ENCODE measurements around the gene KDM6A.
"Not testable (repeated sequence)": the region's sequence is repeated elsewhere in the genome, so short reads cannot be mapped to it uniquely, and the experiment has no call there.

The KDM6A gene

DNA sequence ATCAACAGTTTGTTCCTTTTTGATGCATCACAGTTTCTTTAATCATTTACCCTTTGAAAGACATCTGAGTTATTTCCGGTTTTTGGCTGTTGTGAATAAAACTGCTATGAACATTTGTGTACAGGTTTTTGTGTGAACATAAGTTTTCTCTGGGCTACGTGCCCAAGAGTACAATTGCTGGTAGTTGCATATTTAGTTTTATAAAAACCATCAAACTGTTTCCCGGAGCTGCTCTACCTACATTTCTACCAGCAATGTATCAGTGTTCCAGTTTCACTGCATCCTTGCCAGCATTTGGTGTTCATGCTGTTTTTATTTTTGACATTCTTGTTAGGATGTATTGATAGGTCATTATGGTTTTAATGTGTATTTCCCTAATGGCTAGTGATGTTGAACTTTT, 17.3 kb downstream of the KDM6A start:
- DNase-seq (ENCODE audit: low spot score) = no peak

DNA sequence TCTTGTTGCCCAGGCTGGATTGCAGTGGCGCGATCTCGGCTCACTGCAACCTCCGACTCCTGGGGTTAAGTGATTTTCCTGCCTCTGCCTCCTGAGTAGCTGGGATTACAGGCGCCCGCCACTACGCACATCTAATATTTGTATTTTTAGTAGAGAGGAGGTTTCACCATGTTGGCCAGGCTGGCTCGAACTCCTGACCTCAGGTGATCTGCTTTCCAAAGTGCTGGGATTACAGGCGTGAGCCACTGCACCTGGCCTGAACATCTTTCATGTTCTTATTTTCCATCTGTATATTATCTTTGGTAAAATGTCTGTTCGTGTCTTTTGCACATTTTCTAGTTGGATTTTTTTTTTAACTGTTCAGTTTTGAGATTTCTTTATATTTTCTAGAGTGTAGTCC, 17.7 kb downstream of the KDM6A start:
- DNase-seq (ENCODE audit: low spot score) = not testable (repeated sequence)

DNA sequence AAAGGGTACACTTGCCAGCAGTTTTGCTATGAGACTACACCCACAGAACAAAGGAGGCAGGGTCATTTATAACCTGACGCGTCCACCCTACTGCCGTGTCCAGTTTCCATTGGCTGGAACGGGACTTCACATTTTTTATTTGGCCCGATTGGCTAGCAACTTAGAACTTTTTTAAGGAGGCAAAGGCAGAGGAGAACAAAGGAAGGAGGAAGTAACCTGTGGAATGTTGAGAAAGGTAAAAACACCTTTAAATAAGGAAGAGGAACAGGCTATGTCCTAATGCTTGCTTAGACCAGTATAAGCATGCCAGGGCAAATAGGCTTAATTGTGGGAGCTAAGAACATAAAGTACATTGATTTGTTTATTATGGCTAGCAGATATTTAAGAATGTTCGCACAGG, 18.7 kb downstream of the KDM6A start:
- no peak for DNase-seq (ENCODE audit: low spot score)

DNA sequence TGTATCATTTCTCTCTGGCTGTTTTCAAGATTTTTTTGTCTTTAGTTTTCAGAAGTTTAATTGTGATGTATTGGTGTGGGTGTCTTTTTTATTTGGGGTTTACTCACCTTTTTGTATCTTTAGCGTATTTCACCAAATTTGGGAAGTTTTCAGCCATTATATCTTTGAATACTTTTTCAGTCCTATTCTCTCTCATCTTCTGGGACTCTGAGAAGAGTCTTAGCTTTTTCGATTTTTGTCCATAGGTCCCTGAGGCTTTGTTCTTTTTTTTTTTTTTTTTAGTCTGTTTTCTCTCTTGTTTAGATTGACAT, 23.8 kb downstream of the KDM6A start:
- no peak for DNase-seq (ENCODE audit: low spot score)

DNA sequence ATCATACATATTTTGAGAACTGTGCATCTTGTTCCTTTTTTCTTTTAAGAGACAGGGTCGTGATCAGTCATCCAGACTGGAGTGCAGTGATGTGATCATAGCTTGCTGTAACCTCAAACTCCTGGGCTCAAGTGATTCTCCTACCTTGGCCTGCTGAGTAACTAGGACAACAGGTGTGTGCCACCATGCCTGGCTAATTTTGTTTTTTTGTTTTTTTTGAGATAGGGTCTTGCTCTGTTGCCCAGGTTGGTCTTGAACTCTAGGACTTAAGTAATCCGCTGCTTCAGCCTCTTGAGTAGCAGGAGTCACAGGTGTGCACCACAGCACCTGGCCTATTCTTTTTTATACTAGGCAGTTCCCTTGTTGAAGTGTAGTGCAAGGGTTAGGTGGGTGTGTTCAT, 24.6 kb downstream of the KDM6A start:
- no peak for DNase-seq (ENCODE audit: low spot score)

DNA sequence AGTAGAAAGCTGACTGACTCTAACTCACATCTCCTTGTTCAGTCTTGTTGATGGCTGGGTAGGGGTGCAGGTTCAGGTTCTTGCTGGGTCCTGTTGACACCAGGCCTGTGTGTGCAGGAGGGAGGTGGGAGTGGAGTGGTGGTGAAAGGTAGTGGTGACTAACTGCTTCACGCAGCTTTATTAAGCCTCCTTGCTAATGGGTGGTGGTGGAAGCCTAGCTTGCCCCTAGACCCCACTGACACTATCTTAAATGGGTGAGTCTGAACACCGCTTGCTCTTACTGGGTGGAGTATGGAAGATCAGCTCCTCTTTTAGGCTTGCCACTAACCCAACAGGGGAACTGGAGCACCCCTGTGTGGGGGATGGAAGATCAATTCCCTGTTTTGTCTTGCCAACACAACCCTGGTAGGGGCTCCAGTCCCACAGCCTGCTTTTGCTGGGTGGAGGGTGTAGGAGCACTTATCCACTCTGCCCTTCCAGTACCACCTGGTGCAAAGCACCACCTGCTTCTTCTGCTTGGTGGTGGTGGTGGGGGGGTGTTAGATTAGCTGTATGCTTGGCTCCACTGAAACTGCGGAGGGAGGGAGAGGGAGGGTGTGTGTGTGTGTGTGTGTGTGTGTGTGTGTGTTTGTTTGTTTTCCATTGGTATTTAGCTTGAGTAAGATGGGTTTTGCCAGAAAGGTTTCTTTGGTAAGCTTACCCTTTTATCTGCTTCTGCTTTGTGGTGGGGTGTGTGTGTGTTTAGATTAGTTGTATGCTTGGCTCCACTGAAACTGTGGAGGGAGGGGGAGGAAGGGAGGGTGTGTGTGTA, 25.6 kb downstream of the KDM6A start:
- no peak for DNase-seq (ENCODE audit: low spot score)

DNA sequence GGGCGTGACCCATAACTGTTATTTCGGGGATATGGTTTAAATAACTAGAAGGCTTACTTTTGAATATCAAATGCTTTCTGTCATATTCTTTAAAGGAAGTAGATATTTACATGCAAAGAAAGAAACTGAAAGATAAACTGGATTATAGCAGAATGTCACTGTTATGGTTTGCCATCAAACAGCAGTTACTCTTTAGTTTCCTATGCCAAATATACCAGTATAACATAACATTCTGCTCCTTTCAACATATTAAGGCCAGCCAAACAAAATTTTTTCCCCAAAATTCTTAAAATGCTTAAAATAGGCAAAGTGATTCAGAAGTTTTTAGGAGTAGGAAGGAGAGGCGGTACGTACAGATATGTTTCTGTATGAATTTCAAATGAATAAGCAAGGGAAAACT, 27.0 kb downstream of the KDM6A start:
- no peak for DNase-seq (ENCODE audit: low spot score)

DNA sequence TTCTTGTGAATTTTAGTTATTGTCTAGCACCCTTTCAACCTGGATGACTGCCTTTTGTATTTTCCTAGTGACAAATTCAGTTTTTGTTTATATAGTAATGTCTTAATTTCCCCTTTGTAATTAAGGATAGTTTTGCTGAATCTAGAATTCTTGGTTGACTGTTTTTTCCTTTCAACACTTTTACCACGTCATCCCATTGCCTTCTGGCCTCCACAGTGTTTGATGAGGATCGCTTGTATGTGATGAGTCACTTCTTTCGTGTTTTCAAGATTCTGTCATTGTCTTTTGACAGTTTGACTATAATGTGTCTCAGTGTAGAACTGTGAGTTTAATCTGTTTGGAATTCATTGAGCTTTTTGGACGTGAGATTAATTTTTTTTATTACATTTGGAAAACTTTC, 30.1 kb downstream of the KDM6A start:
- DNase-seq (ENCODE audit: low spot score) = no peak

DNA sequence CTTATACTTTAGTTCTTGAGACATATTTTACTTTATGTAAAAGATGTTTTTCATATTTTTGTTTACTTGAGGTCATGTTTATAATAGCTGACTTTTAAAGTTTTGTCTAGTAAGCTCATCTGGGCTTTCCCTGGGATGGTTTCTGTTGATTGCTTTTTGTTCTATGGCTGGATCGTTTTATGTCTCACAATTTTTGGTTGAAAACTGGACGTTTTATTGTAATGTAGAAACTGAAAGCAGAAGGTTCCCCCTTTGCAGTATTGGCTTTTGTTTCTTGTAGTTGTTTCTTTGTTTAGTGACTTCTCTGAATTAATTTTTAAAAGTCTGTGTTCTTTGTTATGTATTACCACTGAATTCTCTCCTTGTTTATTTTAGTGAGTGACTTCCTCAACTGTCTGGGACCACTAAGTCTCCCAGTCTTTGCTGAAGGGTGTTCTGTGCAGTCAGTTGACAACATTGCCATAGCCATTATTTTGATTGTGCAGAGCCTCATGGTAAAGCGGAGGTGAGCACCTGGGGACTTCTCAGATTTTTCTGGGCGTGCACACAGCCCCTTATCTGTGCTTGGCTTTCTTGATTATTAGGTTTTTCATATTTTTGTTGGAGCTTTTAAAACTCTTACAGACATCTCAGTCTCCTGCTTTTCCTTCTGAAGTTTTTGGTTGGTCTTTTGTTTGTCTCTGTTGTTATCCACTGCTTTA, 31.0 kb downstream of the KDM6A start:
- DNase-seq (ENCODE audit: low spot score) = no peak

DNA sequence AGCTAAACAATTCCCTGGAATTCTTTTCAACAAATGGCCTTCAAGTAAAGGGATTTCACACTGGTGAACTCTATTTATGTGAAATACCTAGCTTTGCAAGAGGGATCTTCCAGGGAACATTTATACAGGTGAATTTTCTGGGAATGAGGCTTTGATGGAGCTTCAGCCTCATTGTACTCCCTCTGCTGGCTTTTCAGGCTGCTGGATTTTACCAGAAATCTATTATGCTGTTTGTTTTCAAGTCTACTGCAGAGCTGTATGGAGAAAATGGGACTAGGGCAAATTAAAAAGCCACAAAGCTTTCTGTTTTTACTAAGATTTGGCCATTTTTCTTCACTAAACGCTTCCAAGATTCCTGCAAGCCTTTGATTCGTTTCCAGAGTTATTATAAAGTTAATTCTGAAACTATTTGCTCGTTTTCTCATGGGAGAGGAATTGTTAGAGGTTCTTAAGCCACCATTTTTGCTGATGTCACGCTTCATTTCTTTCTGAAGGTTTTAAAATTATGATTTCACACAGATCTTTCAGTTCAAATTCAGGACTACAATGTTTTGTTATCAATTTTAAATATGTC, 31.6 kb downstream of the KDM6A start:
- no peak for DNase-seq (ENCODE audit: low spot score)

DNA sequence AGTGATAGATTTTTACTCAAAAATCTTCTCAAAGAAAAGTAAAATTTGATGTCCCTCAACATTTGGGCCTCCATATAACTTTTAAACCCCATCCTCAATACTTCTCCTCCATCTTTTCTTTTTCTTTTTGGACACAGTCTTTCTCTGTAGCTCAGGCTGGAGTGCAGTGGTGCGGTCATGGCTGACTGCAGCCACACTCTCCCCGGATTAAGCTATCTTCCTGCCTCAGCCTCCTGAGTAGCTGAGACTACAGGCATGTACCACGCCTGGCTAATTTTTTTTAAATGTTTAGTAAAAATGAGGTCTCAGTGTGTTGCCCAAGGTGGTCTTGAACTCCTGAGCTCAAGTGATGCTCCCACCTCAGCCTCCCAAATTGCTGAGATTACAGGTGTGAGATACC, 33.1 kb downstream of the KDM6A start:
- DNase-seq (ENCODE audit: low spot score) = no peak

DNA sequence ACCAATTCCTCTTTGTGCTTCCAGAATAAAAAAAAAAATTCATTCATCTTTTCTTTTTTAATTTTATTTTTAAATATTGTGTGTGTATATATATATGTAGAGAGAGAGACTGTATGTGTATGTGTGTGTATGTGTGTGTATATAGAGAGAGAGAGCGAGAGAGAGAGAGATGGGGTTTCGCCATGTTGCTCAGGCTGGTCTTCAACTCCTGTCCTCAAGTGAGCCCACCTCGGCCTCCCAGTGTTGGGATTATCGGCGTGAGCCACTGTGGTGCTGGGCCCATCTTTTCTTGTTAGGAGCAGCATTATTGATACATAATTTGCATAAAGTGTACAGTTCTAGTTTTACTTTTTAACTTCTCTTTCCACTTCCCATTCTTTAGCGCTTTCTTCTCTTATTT, 33.6 kb downstream of the KDM6A start:
- DNase-seq (ENCODE audit: low spot score) = no peak

DNA sequence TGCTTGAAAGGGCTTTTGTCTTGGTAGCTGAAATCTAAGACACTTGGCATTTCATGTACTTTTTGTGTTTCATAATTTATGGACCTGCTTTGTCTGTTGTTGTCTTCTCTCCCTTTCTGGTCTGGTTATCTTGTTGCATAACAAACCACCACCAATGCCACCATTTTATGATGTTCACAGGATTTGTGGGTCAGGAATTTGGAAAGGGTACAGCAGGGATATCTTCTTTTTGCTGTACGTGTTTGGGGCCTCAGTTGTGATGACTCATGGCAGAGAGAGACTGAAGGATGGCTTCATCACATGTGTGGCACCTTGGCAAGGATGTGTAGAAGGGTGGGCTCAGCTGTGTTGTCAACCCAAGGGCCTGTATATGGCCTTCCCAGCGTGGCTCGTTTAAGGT, 35.2 kb downstream of the KDM6A start:
- no peak for DNase-seq (ENCODE audit: low spot score)

DNA sequence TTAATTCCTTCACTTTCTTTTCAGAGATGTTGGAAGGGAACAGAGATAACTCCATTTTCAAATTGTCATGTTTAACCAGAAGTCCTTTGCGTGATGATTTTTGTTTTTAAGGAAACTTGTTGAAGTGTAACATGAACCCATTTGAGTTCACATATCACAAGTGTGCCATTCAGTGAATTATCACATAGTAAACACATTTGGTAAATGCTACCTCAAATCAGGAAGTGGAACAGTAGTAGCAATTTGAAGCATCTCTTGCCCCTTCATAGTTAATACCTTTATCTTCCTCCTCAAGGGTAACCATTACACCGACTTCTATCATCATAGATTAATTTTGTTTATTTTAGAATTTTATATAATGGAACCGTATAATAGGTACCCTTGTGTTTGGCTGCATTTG, 35.8 kb downstream of the KDM6A start:
- no peak for DNase-seq (ENCODE audit: low spot score)

DNA sequence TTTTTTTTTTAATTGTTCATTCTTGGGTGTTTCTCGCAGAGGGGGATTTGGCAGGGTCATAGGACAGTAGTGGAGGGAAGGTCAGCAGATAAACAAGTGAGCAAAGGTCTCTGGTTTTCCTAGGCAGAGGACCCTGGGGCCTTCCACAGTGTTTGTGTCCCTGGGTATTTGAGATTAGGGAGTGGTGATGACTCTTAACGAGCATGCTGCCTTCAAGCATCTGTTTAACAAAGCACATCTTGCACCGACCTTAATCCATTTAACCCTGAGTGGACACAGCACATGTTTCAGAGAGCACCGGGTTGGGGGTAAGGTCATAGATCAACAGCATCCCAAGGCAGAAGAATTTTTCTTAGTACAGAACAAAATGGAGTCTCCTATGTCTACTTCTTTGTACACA, 37.5 kb downstream of the KDM6A start:
- not testable (repeated sequence) for DNase-seq (ENCODE audit: low spot score)

DNA sequence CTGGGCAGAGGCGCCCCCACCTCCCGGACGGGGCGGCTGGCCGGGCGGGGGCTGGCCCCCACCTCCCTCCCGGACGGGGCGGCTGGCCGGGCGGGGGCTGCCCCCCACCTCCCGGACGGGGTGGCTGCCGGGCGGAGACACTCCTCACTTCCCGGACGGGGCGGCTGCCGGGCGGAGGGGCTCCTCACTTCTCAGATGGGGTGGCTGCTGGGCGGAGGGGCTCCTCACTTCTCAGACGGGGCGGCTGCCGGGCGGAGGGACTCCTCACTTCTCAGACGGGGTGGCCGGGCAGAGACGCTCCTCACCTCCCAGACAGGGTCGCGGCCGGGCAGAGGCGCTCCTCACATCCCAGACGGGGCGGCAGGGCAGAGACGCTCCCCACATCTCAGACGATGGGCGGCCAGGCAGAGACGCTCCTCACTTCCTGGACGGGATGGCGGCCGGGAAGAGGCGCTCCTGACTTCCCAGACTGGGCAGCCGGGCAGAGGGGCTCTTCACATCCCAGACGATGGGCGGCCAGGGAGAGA, 38.1 kb downstream of the KDM6A start:
- DNase-seq (ENCODE audit: low spot score) = not testable (repeated sequence)

DNA sequence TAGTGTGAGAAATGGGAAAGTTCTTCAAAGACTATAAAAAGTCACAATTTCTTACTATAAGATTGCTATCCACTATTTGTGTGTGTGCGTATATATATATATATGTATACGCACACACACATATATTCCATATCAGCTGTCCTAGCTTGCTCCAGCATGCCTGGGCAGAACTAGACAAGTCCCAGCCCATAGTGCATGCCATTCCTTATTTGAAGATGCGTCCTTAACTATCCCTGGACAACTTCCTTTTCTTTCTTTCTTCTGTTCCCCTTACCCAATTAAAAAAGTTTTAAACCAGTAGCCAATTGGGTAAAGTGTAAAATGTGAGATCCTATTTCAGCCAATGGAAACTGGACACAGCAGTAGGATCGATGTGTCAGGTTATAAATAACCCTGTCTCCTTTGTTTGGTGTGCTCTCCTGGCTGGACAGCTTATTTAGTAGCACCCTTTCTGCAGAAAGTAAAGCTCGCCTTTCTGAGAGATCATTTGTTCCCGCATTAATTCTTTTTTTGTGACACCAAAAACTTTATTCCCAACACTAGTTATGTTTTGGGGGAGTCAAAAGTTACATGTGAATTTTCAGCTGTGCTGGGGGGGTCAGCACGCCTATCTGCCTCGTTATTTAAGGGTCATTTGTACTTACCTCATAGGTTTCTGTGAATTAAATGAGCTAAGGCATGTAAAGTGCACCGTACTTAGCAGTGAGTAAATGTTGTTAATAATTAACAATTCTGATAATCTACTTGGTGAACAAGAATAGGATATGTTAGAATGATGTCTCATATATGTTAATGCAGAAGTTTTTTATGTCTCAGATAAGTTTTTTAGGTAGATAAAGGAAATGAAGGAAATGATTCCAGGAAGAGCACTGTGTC, 40.9 kb downstream of the KDM6A start:
- DNase-seq (ENCODE audit: low spot score) = no peak

DNA sequence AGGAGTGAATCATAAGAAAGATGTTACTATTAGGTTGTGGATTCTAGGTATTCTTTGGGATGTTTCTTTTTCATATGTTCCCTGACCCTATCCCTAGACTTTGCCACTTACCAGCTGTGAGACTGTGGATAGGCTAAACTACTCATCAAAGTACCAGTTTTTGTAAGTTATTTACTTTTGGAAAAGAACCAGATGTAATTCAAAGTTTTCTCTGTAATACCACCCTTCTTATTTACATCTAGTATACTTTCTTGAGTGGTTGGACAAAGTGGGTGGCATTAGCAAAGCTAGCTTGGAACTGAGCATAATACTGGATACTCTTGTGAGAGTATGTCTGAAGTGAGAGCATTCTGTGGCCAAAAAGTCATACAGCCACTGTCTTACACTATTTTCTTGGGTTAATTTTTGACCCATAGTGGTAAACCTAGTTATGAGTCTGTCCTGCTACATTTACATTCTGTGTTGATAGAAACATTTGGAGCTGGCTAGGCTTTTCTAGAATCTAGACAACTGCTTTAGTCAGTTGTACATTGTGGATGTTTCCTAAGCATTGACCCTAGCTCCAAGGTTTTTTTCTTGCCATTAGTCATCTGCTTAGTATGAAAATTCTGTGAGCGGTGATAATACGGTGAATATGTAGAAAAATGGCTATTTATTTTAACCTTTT, 41.7 kb downstream of the KDM6A start:
- no peak for DNase-seq (ENCODE audit: low spot score)

DNA sequence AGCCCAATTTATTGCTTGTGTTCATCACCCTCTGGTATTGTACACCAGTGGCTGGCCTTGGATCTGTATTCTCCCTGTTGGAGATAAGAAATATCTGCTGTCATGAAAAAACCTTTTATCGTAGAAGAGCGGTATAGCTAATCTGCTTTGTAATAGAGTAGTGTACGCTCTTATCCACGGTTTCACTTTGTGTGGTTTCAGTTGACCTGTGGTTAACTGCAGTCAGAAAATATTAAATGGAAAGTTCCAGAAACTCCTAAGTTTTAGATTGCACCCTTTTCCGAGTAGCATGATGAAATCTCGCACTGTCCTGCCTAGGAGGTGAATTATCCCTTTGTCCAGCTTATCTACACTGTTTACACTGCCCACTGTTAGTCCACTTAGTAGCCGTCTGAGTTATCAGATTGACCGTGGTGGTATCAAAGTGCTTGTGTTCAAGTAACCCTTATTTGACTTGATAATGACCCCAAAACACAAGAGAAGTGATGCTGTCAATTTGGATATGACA, 42.4 kb downstream of the KDM6A start:
- no peak for DNase-seq (ENCODE audit: low spot score)

DNA sequence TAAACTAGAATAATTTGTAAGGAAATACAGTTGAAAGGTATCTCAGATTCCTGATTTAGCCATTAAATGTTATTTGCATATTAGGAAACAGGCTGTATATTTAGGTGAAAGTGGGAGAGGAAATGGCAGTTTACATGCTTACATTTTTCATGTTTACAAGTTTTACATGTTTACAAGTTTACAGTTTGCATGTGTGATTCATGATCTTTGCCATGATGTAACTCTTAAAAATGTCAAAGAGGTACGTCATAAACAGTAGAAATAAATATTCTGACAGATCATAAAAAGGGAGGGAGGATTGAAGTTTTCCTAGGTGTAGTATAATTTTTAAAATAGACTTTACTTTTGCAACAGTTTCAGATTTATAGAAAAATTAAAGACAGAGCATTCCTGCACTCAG, 45.7 kb downstream of the KDM6A start:
- no peak for DNase-seq (ENCODE audit: low spot score)

DNA sequence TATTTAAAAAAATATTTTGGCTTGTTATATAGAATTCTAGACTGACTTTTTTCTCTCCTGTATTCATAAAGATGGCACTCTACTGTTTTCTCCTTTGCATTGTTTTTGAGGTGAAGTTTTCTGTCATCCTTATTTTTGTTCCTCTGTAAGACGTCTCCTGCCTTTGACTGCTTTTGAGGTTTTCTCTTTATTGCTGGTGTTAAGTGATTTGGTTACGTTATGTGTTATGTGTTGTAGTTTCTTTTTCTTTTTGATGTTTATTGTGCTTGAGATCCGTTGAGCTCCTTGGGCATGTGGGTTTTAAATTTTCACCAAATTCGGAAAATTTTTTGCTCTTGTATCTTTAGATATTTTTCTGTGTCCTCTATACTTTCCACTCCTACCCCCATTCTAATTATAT, 50.0 kb downstream of the KDM6A start:
- no peak for DNase-seq (ENCODE audit: low spot score)

DNA sequence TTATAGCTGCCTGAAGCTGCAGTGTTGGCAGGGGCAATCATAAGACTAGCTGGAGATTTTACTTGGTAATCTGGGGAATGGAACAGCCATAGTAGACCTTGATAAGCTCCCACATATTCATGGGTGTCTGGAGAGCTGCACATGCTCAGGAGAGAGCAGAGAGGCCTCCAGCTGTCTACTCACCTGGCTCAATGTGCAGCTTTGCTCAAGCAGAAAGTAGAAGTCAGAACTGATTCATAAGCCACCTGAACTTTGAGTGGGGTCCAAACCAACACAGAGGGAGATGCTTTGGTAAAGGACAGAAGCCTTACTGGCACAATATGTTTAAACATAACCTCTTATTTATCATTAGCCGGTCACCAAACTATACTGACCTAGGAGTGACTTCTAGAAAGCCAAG, 54.4 kb downstream of the KDM6A start:
- no peak for DNase-seq (ENCODE audit: low spot score)
